SU-DHL-6 (cell line): ENCODE results near the gene FAM20C.

Experiments
- CTCF ChIP-seq: fragments of 200-600 bp; sonication (generic); IDR thresholded peaks from one replicate; pipeline ENCODE4 v1.5.1; 2017; ENCODE audit warnings: antibody characterized with exemption, mild to moderate bottlenecking, low read length, moderate library complexity; ENCODE audit not compliant: insufficient read depth, poor library complexity, severe bottlenecking
- EZH2phosphoT487 ChIP-seq: fragments of 200-600 bp; sonication (generic), shearing (Covaris generic); conservative IDR thresholded peaks from 2 replicates; pipeline ENCODE4 v1.6.1; 2018; ENCODE audit warnings: mild to moderate bottlenecking, antibody characterized with exemption, low read length, moderate library complexity, mixed read lengths

GRCh38 chr7:204326-204725, 12.0 kb downstream of the FAM20C start:
- TF ChIP-seq CTCF (no peak), EZH2phosphoT487 (no peak)
